Ovary (tissue), 9 donors: ENCODE measurements around the gene NDUFA11. TPM values are rescaled to one million over a fixed set of nuclear protein-coding genes. Genes with fewer than 3 reads are reported as not detected.
"Not testable (repeated sequence)": the region's sequence is repeated elsewhere in the genome, so short reads cannot be mapped to it uniquely, and the experiment has no call there.

Source experiments
- DNase-seq, 5 donors: peaks; one replicate each; pipeline ENCODE4 v3.0.0-alpha.2; 2019 to 2020
- H3K27ac ChIP-seq, 2 donors: fragments of 200-600 bp; one replicate each; pipeline versions ENCODE4 v1.5.1 to v1.8.0; 2019 to 2022
- H3K27me3 ChIP-seq: fragments of 200-600 bp; one replicate; pipeline ENCODE4 v1.8.0; 2022
- H3K36me3 ChIP-seq: fragments of 200-600 bp; sonication (generic); one replicate; pipeline ENCODE4 v1.5.1; 2019
- H3K4me1 ChIP-seq: one replicate; pipeline ENCODE4 v1.8.1; 2013; ENCODE audit warnings: mild to moderate bottlenecking, moderate library complexity; ENCODE audit not compliant: insufficient read depth
- H3K4me3 ChIP-seq: fragments of 200-600 bp; sonication (generic); one replicate; pipeline ENCODE4 v1.5.1; 2017
- H3K9me3 ChIP-seq, 2 donors: fragments of 200-600 bp in 1 of 2; sonication (generic) in 1 of 2; one replicate each; pipeline versions ENCODE4 v1.5.1 to v1.8.1; 2013 to 2019; ENCODE audit warnings: mild to moderate bottlenecking in 1 of 2, moderate library complexity in 1 of 2
- EP300 ChIP-seq: sonication (generic); formaldehyde crosslinking; IDR thresholded peaks from one replicate; pipeline ENCODE4 v1.6.1; 2017; ENCODE audit warnings: antibody characterized with exemption
- POLR2A ChIP-seq: fragments of 450-650 bp; IDR thresholded peaks from one replicate; pipeline ENCODE4 v1.6.1; 2017; ENCODE audit warnings: antibody characterized with exemption, mild to moderate bottlenecking, moderate library complexity
- WGBS, 3 donors: extraction: QIAGEN DNeasy Blood & Tissue Kit in 1 of 3; methylation state at CpG; one replicate each; pipeline versions ENCODE4 v1.1.5 to v1.1.7; 2013 to 2017; 5-methylcytosine and 5-hydroxymethylcytosine counted together
- intact Hi-C, 4 donors: fragments of 100-400 bp; cut with DNase I; formaldehyde crosslinking; loops; one replicate each; pipeline versions ENCODE4 v1.11.0 to v1.15.1; 2022 to 2023
- polyA plus RNA-seq, 2 donors: library from polyadenylated mRNA; stranded (reverse); fragments of 200-250 nt in 1 of 2; fragments of 350-450 nt in 1 of 2; fragmentation: Illumina TruSeq in 1 of 2; extraction: RNeasy Lipid Tissue Mini Kit (QIAGEN cat#74804) in 1 of 2; gene quantifications; one replicate each; pipeline ENCODE4 v1.2.3, GENCODE V29; 2013 to 2014
- total RNA-seq, 7 donors: library from RNA; depleted of rRNA in 2 of 7; stranded (reverse); fragments of >200 nt in 2 of 7; fragmentation: NEBNext Ultra II Directional in 3 of 7; extraction: Animal tissue kit (Norgen Biotek cat#: 25700) in 3 of 7; gene quantifications; one replicate each; pipeline versions ENCODE4 v1.1.0 to v1.2.4, GENCODE V29; 2016 to 2023
- TF ChIP-seq, protein P1 (sequence below), 3 donors: fragments of 450-650 bp in 2 of 3; fragments of 200-600 bp in 1 of 3; IDR thresholded peaks; one replicate each; pipeline versions ENCODE4 v1.5.1 to v1.8.0; 2016 to 2022; ENCODE audit warnings: antibody characterized with exemption in 3 of 3, mild to moderate bottlenecking in 1 of 3
- donor health status: DM: no; HTN: no; CAD: no; lungs with moderate emphysema.
- donor health status: DM: no; HTN: no; CAD: no.
- donor health status: Bipolar disorder and iron deficiency.
- donor health status: DM: yes; HTN: yes; CAD: no.
- donor health status: DM: no; HTN: no; CAD: no.
- donor health status: DM: yes; HTN: yes; CAD: no.

The NDUFA11 gene
- total and polyA plus RNA-seq, 9 donors = 3.9 to 352 (median 203) TPM

- no peak overlapping the region for H3K4me3 ChIP-seq
- peaks cover 1% of the 10 kb centered on the region for H3K4me1 ChIP-seq
- 69 to 81% (median 76%) methylated on average over 9 of the region's 9 CpGs for WGBS, 3 donors
- no peak overlapping the region for H3K27ac ChIP-seq
- TF ChIP-seq, protein P1, sequence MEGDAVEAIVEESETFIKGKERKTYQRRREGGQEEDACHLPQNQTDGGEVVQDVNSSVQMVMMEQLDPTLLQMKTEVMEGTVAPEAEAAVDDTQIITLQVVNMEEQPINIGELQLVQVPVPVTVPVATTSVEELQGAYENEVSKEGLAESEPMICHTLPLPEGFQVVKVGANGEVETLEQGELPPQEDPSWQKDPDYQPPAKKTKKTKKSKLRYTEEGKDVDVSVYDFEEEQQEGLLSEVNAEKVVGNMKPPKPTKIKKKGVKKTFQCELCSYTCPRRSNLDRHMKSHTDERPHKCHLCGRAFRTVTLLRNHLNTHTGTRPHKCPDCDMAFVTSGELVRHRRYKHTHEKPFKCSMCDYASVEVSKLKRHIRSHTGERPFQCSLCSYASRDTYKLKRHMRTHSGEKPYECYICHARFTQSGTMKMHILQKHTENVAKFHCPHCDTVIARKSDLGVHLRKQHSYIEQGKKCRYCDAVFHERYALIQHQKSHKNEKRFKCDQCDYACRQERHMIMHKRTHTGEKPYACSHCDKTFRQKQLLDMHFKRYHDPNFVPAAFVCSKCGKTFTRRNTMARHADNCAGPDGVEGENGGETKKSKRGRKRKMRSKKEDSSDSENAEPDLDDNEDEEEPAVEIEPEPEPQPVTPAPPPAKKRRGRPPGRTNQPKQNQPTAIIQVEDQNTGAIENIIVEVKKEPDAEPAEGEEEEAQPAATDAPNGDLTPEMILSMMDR (IDR thresholded peaks at IDR 0.05) = no peak
- TF ChIP-seq EP300 (no peak), POLR2A (no peak)
- H3K27me3 ChIP-seq = no peaks in the 10 kb centered on the region
- H3K36me3 ChIP-seq = no peaks in the 10 kb centered on the region
- no peak for DNase-seq
- no peaks in the 10 kb centered on the region for H3K9me3 ChIP-seq
- intact Hi-C loops = no loop called here
Observed at GRCh38 chr19:5877882-5878281, 25.7 kb downstream of the NDUFA11 start.

- H3K36me3 ChIP-seq = no peaks in the 10 kb centered on the region
- intact Hi-C loops = no loop called here
- peaks cover 1% of the 10 kb centered on the region for H3K4me1 ChIP-seq
- DNase-seq = no peak
- H3K9me3 ChIP-seq = no peaks in the 10 kb centered on the region
- no peak overlapping the region for H3K4me3 ChIP-seq
- H3K27ac ChIP-seq = no peak overlapping the region
- no peaks in the 10 kb centered on the region for H3K27me3 ChIP-seq
- TF ChIP-seq EP300 = no peak
- TF ChIP-seq POLR2A = no peak
- TF ChIP-seq, protein P1 (IDR thresholded peaks at IDR 0.05) = no peak
- WGBS, 3 donors = 63 to 69% (median 67%) methylated on average over 8 of the region's 8 CpGs
Observed at GRCh38 chr19:5877427-5877826, 26.2 kb downstream of the NDUFA11 start.

DNA sequence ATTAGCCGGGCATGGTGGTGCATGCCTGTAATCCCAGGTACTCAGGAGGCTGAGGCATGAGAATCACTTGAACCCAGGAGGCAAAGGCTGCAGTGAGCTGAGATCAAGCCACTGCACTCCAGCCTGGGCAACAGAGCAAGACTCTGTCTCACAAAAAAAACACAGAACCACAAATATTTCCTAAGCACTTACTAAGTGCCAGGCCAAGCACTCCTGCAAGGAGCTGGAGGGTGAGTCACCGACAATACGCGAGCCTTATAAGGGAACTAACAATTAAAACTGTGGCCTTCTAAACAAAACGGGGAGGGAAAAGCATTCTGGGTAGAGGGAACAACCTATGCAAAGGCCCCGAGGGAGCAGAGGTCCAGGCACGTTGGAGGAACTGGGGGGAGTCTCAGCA lies 29.1 kb downstream of the NDUFA11 start:
- intact Hi-C loops, H3K4me3 ChIP-seq, H3K9me3 ChIP-seq, H3K27me3 ChIP-seq, DNase-seq, H3K4me1 ChIP-seq, H3K36me3 ChIP-seq, H3K27ac ChIP-seq: not testable (repeated sequence)
- 70 to 81% (median 75%) methylated on average over 7 of the region's 7 CpGs for WGBS, 3 donors

GRCh38 chr19:5873617-5874199 lies 29.9 kb downstream of the NDUFA11 start:
- DNase-seq = no peak
- no peaks in the 10 kb centered on the region for H3K9me3 ChIP-seq
- TF ChIP-seq POLR2A = no peak
- TF ChIP-seq, protein P1 (IDR thresholded peaks at IDR 0.05) = no peak
- TF ChIP-seq EP300 = no peak
- H3K4me3 ChIP-seq = no peak overlapping the region
- intact Hi-C loops = no loop called here
- H3K4me1 ChIP-seq = no peaks in the 10 kb centered on the region
- no peaks in the 10 kb centered on the region for H3K36me3 ChIP-seq
- H3K27me3 ChIP-seq = no peaks in the 10 kb centered on the region
- H3K27ac ChIP-seq = no peak overlapping the region
- WGBS, 3 donors = 87 to 90% (median 90%) methylated on average over 12 of the region's 12 CpGs

DNA sequence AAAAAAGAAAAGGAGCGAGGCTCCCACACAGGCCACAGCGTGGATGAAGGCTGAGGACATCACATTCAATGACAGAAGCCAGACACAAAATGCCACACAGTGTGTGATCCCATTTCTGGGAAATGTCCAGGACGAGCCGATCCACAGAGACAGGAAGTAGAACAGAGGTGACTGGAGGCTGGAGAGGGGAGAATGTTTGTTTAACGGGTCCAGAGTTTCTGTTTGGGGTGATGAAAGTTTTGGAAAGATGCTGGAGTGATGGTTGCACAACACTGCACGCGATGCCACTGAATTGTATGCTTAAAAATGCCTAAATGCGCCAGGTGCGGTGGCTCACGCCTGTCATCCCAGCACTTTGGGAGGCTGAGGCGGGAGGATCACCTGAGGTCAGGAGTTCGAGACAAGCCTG lies 32.6 kb downstream of the NDUFA11 start:
- intact Hi-C loops = no loop called here
- no peak overlapping the region for H3K27ac ChIP-seq
- no peaks in the 10 kb centered on the region for H3K4me1 ChIP-seq

More for the DNA sequence above, 32.6 kb downstream of the NDUFA11 start:
- 72 to 83% (median 74%) methylated on average over 12 of the region's 12 CpGs for WGBS, 3 donors
- DNase-seq = no peak
- no peaks in the 10 kb centered on the region for H3K27me3 ChIP-seq
- H3K4me3 ChIP-seq = no peak overlapping the region
- H3K36me3 ChIP-seq = no peaks in the 10 kb centered on the region
- no peak for TF ChIP-seq POLR2A
- TF ChIP-seq, protein P1 (IDR thresholded peaks at IDR 0.05) = no peak
- no peak for TF ChIP-seq EP300
- no peaks in the 10 kb centered on the region for H3K9me3 ChIP-seq
